Measurements from ENCODE around the gene UBFD1. TPM values are rescaled to one million over a fixed set of nuclear protein-coding genes. Genes with fewer than 3 reads are reported as not detected.

UBFD1 gene
- 10 to 100 TPM; 53.7 to 59.5 TPM for total RNA-seq
- polyA plus RNA-seq (2013, experiment 1 of 2) = 21.5 TPM
- polyA plus RNA-seq (2013, experiment 2 of 2) = 15.8 TPM
- total RNA-seq = 28.4 to 94.3 (median 50.8) reads per million in 172 experiments

GRCh38 chr16:23556881-23557778 lies at the start of gene UBFD1, which contains the start of gene EARS2:
UBFD1 (plus strand) TSS chr16:23557727; CDS start chr16:23557743, 16 bp downstream.
EARS2 (minus strand) TSS chr16:23557350; CDS start chr16:23557343, 7 bp downstream.
- peaks cover 60% of the 10 kb centered on the region for H3K36me3 Mint-ChIP-seq (ENCODE audit: low read depth)
- POLR2A ChIA-PET = interaction anchor here (0.7 to 2.4 kb wide), 5 partner anchors 21 to 84 kb away, joined by 3 to 17 read pairs (median 6); partner anchors contain the start of genes DCTN5, GGA2, NDUFAB1 and PALB2

GRCh38 chr16:23508589-23509440 lies 48.7 kb upstream of the UBFD1 start:
- no peak for DNase-seq
- Histone ChIP-seq H3K27ac (ENCODE audit: low read depth in 1 of 2, low read length in 2 of 2) (no peak overlapping the region), H3K36me3 (ENCODE audit: insufficient read depth, low read length) (no peaks in the 10 kb centered on the region), H3K9me3 (ENCODE audit: control insufficient read depth in 1 of 2, insufficient read depth in 1 of 2, low read length in 2 of 2) (no peaks in the 10 kb centered on the region), H3K4me1 (ENCODE audit: insufficient read depth, low read length) (peaks cover 64% of the 10 kb centered on the region), H3K27me3 (ENCODE audit: control insufficient read depth in 1 of 2, insufficient read depth in 2 of 2, low read length in 2 of 2) (no peaks in the 10 kb centered on the region), H3K4me3 (ENCODE audit: low read length) (peak overlapping the region; percentile 66)
- ChIA-PET POLR2A (no interaction called here), CTCF (interaction anchor here (1.1 to 2.0 kb wide), 2 partner anchors 75 to 88 kb away, joined by 3 to 5 read pairs; no protein-coding TSS in a partner anchor)
- Mint-ChIP-seq H3K9me3 (no peaks in the 10 kb centered on the region), H3K4me1 (ENCODE audit: low read depth) (peaks cover 58% of the 10 kb centered on the region), H3K27ac (peak overlapping the region; percentile 84), H3K36me3 (ENCODE audit: low read depth) (peaks cover 5% of the 10 kb centered on the region), H3K4me3 (peak overlapping the region; percentile 99), H3K27me3 (no peaks in the 10 kb centered on the region)
- ATAC-seq (ENCODE audit: poor library complexity) = no peak
- intact Hi-C loops (cut with DNase I, micrococcal nuclease) = loop anchor here (5.0 to 10.0 kb wide), 2 partner anchors 54 to 57 kb away; partner anchors contain the start of gene COG7 (in 2 of the 2)
- TF ChIP-seq CTCF (IDR thresholded peaks at IDR 0.05) = no peak

More at GRCh38 chr16:23556881-23557778, at the start of gene UBFD1, which contains the start of gene EARS2:
- H3K4me3 ChIP-seq (ENCODE audit: low read length) = peak within 1 kb of the TSS; percentile 92
- DNase-seq = peak; percentile 85 to 98 (median 90)
- H3K27me3 Mint-ChIP-seq = no peaks in the 10 kb centered on the region
- no peaks in the 10 kb centered on the region for H3K27me3 ChIP-seq (ENCODE audit: control insufficient read depth in 1 of 2, insufficient read depth in 2 of 2, low read length in 2 of 2)
- H3K27ac ChIP-seq (ENCODE audit: low read depth in 1 of 2, low read length in 2 of 2) = peak within 1 kb of the TSS; percentile 77 to 97
- H3K4me1 ChIP-seq (ENCODE audit: insufficient read depth, low read length) = peaks cover 20% of the 10 kb centered on the region
- peak within 1 kb of the TSS; percentile 96 for H3K27ac Mint-ChIP-seq
- H3K9me3 Mint-ChIP-seq = no peaks in the 10 kb centered on the region
- CTCF ChIA-PET = interaction anchor here (0.8 to 1.8 kb wide), 4 partner anchors 18 to 53 kb away, joined by 3 to 13 read pairs (median 4); partner anchors contain the start of genes GGA2 and NDUFAB1
- peaks cover 29% of the 10 kb centered on the region for H3K36me3 ChIP-seq (ENCODE audit: insufficient read depth, low read length)
- ATAC-seq (ENCODE audit: poor library complexity) = peak; percentile 88
- peaks cover 41% of the 10 kb centered on the region for H3K4me1 Mint-ChIP-seq (ENCODE audit: low read depth)
- H3K4me3 Mint-ChIP-seq = peak within 1 kb of the TSS; percentile 98
- TF ChIP-seq CTCF (IDR thresholded peaks at IDR 0.05) = peak; percentile 75
- no peaks in the 10 kb centered on the region for H3K9me3 ChIP-seq (ENCODE audit: control insufficient read depth in 1 of 2, insufficient read depth in 1 of 2, low read length in 2 of 2)
- intact Hi-C loops (cut with DNase I, micrococcal nuclease) = loop anchor here (1.0 to 10.0 kb wide), 6 partner anchors 39 to 1602 kb away; partner anchors contain the start of genes DCTN5 (in 2 of the 2), GGA2 (in 2 of the 2), NDUFAB1 (in 2 of the 2) and PALB2 (in 2 of the 2)

Measured in CD4-positive, alpha-beta T cell (primary cell).